ENCODE data around the gene OFD1.

OFD1 gene

GRCh38 chrX:13756381-13756780 lies 21.8 kb downstream of the OFD1 start:
- DNase-seq: no peak

GRCh38 chrX:13759152-13759718 lies 24.7 kb downstream of the OFD1 start:
- DNase-seq: no peak

DNA sequence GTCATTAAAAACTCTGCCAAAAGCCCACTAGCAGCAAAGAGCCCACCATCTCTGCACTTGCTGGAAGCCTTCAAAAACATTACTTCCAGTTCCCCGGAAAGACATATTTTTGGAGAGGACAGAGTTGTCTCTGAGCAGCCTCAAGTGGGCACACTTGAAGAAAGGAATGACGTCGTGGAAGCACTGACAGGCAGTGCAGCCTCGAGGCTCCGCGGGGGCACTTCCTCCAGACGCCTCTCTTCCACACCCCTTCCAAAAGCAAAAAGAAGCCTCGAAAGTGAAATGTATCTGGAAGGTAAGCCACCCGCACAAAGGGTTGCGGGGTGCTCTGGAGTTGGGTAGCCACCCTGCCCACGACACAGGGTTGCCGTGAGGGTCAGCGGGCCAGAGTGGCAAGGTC lies 25.9 kb downstream of the OFD1 start:
- no peak for DNase-seq

GRCh38 chrX:13761606-13762414 lies 27.3 kb downstream of the OFD1 start:
- no peak for DNase-seq

GRCh38 chrX:13763489-13763888 lies 28.9 kb downstream of the OFD1 start:
- DNase-seq: no peak

DNA sequence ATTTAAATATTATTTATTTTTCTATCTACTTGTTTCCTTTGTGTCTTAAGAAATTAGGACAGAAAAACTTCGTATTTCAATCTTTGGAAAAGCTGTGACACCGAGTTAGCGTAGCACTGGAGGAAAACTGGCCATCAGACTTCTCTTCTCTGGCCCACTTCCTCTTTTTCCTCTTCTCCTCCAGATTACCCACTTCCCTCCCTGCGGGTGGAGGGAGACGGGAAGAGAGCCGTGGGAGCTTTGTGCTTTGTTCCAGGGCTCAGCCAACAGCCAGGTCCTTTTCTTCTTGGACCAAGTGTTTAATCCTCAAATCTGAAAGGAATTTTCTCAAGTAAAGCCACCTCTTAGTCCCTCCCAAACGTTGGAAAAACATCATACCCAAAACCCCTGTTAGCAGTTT lies 29.7 kb downstream of the OFD1 start:
- no peak for DNase-seq

GRCh38 chrX:13764765-13765164 lies 30.2 kb downstream of the OFD1 start:
- DNase-seq: no peak

DNA sequence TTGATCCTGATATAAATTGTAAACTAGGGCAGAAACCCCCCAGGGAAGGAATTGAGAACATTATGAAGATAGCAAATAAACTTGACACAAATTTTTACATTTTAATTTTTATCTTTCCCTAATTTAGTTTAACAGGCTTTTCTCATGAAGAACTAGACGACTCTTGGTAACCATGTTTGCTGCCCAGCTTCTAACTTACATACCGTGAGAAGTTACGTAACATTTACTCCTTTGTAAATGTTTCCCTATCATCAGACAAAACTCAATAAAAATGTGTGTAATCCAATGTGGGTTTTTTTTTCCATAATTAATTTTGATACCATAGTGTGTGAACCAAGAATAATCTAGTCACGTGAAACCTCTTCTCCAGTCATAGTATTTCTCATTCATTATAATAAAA lies 34.4 kb downstream of the OFD1 start:
- DNase-seq: no peak

DNA sequence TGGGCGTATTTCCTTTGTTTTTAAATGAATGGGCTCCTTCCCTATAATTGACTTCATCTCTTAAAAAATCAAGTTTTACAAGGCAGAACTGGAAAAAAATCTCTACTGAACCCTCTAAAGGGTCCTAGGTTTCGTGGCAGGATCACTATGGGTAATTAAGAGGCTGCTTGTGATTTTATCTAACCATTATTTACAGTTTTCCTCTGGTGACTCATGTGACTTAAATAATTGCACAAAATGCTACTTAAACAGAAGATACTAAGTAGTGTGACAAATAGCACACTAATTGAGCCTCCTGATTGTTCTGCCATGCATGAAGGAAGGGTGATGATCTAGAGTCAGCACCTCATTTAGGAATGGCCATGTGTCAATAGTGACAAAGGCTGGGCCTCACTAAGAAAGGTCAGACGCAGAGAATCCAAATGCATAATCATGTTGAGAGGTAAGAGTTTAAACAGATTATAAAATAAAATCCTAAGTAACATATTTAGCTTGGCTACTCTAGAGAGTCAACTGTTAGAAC lies 35.5 kb downstream of the OFD1 start:
- no peak for DNase-seq

- no peak for DNase-seq
Measured at GRCh38 chrX:13774696-13775095, 40.1 kb downstream of the OFD1 start.

DNA sequence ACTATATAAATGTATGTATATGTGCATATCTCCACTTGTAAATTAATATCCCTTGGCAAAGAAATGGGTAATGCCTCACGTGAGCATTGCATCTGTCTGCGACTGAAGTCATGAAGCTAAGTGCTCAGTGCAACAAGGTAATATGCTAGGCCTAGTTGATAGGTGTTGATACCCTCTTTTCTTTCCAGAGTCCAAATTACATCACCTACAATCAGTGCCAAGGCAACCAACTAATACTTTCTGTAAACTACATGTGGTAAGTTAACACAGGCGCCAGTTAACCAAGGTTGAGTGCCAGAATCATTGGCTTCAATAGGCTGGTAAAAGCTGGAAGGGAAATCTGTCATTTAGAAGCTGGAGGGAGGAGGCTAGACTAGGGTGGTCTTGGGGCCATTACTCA lies 41.3 kb downstream of the OFD1 start:
- DNase-seq: no peak

GRCh38 chrX:13776387-13776786 lies 41.8 kb downstream of the OFD1 start:
- DNase-seq: no peak

- no peak for DNase-seq
Measured at GRCh38 chrX:13778916-13779315, 44.4 kb downstream of the OFD1 start.

DNA sequence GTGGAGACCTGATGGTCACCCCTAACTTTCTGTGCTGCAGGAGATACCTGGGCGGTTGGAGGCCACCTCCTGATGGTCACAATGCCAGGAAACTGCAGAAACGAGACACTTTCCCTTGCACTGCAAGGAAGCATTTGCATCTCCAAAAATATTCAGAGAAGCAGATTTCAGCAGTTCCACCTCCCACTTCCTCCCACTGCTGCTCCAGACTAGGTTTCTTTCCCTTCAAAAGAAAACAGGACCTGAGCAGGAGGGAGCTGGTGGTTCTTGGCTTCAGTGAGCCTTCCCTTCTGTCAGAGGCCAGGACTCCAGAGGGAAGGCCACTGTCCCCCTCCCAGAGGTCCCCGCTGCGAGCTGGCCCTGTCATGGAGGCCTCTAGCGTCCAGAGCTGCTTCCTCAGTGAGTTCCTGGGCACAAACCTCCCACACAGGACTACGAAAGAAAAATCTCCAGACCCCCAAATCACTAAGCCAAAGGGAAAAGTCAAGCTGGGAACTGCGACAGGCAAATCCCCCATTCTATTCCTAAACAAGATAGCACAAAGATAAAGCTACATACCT lies 46.4 kb downstream of the OFD1 start:
- DNase-seq: no peak

GRCh38 chrX:13786048-13786447 lies 51.5 kb downstream of the OFD1 start:
- no peak for DNase-seq

DNA sequence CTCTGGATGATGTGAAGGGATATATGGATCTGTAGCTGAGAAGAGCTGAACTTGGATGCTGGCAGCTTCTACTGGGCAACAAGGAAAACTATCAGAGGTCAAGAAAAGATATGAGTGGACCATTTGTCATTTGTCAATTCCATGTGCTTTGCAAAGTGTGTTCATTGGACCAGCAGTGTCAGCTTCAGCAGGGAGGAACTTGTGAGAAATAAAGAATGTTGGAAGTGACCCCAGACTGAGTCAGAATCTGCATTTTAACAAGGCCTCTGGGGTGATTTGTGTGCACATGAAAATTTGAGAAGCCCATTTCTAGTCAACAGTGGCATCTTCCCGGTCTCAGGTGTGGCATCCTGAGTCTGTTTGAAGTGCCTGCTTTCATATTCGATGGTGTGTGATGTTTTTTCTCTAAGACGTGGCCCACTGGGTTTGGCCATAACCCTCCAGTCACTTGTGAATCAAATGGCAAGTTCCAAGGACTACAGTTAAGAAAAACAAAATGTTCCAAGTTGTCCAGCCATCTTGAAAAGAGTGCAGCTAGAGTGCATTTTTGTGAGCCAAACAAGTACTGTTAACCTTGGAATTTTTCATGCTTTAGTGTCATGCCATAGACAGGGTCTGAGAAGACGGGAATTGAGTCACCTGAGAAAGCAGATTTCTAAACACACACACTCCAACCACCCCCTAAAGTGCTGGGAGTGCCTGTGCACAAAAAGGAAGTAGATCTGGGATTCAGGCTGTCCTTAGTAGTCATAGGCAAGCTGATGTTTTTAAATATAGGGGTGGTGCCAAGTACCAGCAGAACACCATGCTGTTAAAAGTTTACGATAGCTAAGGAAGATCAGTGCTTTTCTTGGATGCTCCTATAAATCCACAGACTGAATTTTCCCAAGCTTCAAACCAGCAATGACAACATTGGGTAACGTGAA lies 55.9 kb downstream of the OFD1 start:
- no peak for DNase-seq

DNA sequence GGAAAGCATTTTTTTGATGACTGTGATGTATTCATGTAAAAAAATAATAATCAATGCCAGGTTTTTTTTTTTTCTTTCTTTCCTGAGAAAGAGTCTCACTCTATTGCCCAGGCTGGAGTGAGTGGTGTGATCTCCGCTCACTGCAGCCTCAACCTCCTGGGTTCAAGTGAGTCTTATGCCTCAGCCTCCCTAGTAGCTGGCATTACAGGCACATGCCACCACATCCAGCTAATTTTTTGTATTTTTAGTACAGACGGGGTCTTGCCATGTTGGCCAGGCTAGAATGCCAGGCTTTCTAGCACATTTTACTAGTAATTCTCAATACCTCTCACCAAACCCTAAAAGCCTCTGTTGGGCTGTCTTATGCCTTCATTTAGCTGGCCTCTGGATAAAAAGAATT lies 56.6 kb downstream of the OFD1 start:
- no peak for DNase-seq

DNA sequence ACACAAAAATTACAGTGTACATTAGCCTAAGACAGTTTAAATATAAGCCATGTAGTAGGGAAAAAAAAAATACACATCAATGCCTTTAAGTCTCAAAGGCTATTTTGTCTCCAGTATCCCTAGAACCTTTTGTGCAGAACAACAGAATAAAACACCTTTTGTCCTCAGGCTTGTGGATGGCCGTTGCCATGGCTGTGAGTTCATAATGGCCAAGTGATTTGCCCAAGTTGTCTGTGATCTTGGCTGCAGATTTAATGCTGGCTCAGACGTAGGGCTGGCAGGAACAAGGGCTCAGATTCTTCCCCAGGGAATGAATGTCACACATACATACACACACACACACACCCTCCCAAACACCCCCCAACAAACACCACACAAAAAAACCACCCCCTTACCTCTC lies 57.0 kb downstream of the OFD1 start:
- no peak for DNase-seq

DNA sequence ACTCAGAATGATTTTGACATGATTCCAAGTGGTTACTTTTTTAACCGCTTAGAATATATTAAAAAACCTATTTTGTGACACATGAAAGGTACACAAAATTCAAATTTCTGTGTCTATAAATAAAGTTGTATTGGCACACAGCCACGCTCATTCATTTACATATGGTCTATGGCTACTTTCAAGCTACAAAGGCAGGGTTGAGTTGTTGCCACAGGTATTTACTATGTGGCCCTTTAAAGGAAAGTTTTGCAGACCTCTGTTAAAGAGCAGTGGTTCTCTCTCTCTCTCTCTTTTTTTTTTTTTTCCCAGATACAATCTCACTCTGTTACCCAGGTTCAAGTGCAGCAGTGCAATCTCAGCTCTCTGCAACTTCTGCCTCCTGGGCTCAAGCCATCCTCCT lies 59.3 kb downstream of the OFD1 start:
- DNase-seq: no peak

- no peak for DNase-seq
Measured at GRCh38 chrX:13794417-13794816, 59.9 kb downstream of the OFD1 start.

DNA sequence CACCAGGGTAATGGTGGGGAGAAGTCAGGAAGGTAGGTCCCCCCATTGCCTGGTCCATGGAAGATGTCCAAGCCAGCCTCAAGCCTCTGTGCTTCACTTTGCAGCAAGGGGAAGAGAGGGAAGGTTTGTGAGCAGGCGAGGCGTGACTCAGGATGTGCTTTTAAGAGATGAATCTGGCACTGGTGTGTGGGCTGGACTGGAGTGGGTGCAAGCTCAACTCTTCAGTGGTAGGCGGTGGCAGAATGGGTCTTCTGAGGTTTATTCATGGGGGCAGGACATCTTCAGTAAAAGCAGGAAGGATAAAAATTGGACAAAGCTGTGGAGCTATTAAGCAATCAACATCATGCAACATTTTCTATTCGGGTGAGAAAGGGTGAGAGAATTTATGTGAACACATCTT lies 63.0 kb downstream of the OFD1 start:
- no peak for DNase-seq

- no peak for DNase-seq
Measured at GRCh38 chrX:13798184-13798583, 63.6 kb downstream of the OFD1 start.

DNA sequence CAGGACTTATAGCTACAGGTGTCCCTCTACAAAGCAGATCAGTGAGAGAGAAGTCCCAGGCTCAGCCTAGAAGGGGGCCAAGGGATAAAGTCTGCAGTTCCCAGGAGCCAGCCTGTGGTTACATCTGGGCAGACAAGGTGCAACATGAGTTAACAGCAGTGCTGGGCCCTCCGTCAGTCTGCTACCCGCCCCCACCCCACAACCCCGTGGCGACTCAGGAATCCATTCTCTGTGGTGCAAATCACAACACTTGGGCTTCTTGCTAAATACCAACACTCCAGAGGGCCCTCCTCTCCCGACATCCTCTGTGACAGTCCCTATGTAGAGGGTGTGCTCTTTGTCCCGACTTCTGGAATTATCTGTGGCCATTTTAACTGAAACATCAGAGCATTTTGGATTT lies 68.6 kb downstream of the OFD1 start:
- DNase-seq: no peak
